Hepatocyte (in vitro differentiated cells): ENCODE results near the gene HTR1E. TPM values are rescaled to one million over a fixed set of nuclear protein-coding genes. Genes with fewer than 3 reads are reported as not detected.

ENCODE experiments used
- DNase-seq: peaks from one replicate; pipeline ENCODE4 v3.0.0-alpha.2; 2016; ENCODE audit warnings: low spot score
- H2AFZ ChIP-seq: fragments of 200-600 bp; sonication (generic); 2 replicates; pipeline ENCODE4 v1.6.0; 2016; ENCODE audit warnings: antibody characterized with exemption, mild to moderate bottlenecking
- H3K27ac ChIP-seq: fragments of 200-600 bp; sonication (generic); 2 replicates; pipeline ENCODE4 v1.5.1; 2016; ENCODE audit warnings: mild to moderate bottlenecking
- H3K27me3 ChIP-seq: fragments of 200-600 bp; sonication (generic); 2 replicates; pipeline ENCODE4 v1.6.1; 2016
- H3K36me3 ChIP-seq: fragments of 200-600 bp; sonication (generic); replicated peaks from 2 replicates; pipeline ENCODE4 v1.5.1; 2016; ENCODE audit warnings: low read depth; ENCODE audit not compliant: insufficient read depth
- H3K4me1 ChIP-seq: fragments of 200-600 bp; sonication (generic); 2 replicates; pipeline ENCODE4 v1.5.1; 2016; ENCODE audit warnings: mild to moderate bottlenecking, moderate library complexity; ENCODE audit not compliant: insufficient read depth
- H3K4me2 ChIP-seq: fragments of 200-600 bp; sonication (generic); 2 replicates; pipeline ENCODE4 v1.6.0; 2016
- H3K4me3 ChIP-seq: fragments of 200-600 bp; sonication (generic); 2 replicates; pipeline ENCODE4 v1.5.1; 2016; ENCODE audit warnings: mild to moderate bottlenecking
- H3K79me2 ChIP-seq: fragments of 200-600 bp; sonication (generic); 2 replicates; pipeline ENCODE4 v1.6.0; 2017; ENCODE audit warnings: mild to moderate bottlenecking
- H3K9me2 ChIP-seq: fragments of 200-600 bp; sonication (generic); replicated peaks from 2 replicates; pipeline ENCODE4 v1.6.0; 2017; ENCODE audit warnings: mild to moderate bottlenecking; ENCODE audit not compliant: insufficient read depth
- H3K9me3 ChIP-seq: fragments of 200-600 bp; sonication (generic); 2 replicates; pipeline ENCODE4 v1.5.1; 2016; ENCODE audit warnings: low read depth, mild to moderate bottlenecking
- H4K20me1 ChIP-seq: fragments of 200-600 bp; sonication (generic); 2 replicates; pipeline ENCODE4 v1.6.0; 2016; ENCODE audit warnings: mild to moderate bottlenecking; ENCODE audit not compliant: insufficient read depth, poor library complexity, severe bottlenecking
- EZH2 ChIP-seq: fragments of 200-600 bp; sonication (generic); IDR thresholded peaks from 2 replicates; pipeline ENCODE4 v1.6.1; 2016; ENCODE audit warnings: antibody characterized with exemption, mild to moderate bottlenecking, borderline replicate concordance
- EZH2phosphoT487 ChIP-seq: fragments of 200-600 bp; sonication (generic); IDR thresholded peaks from one replicate; pipeline ENCODE4 v1.6.1; 2018; ENCODE audit warnings: antibody characterized with exemption, mild to moderate bottlenecking, low read depth, moderate library complexity; ENCODE audit not compliant: unreplicated experiment, severe bottlenecking
- WGBS: methylation state at CpG from one replicate; pipeline ENCODE4 v1.1.6; 2016; ENCODE audit warnings: low lambda C conversion rate; ENCODE audit errors: missing lambda C conversion rate; 5-methylcytosine and 5-hydroxymethylcytosine counted together
- polyA plus RNA-seq: library from polyadenylated mRNA; unstranded; fragments of >200 nt; fragmentation: Nextera tagmentation; extraction: Ambion mirVana; gene quantifications from 2 replicates; pipeline ENCODE4 v1.2.1, GENCODE V29; 2016
- total RNA-seq: library from RNA; depleted of rRNA; stranded (reverse); fragments of >200 nt; gene quantifications from 2 replicates; pipeline ENCODE4 v1.2.3, GENCODE V29; 2014
- TF ChIP-seq, protein P1 (sequence below): fragments of 200-600 bp; sonication (generic); IDR thresholded peaks from 2 replicates; pipeline ENCODE4 v1.5.1; 2016; ENCODE audit warnings: antibody characterized with exemption, mild to moderate bottlenecking; ENCODE audit not compliant: poor library complexity

HTR1E gene
- total and polyA plus RNA-seq, 2 experiments from 2014 or later, result 3.4 to 6.2 TPM

- Histone ChIP-seq H3K79me2 (no peaks in the 10 kb centered on the region), H3K4me2 (no peak overlapping the region), H3K36me3 (no peaks in the 10 kb centered on the region), H3K9me2 (no peaks in the 10 kb centered on the region), H3K27me3 (no peaks in the 10 kb centered on the region), H3K27ac (no peak overlapping the region), H4K20me1 (no peaks in the 10 kb centered on the region), H2AFZ (no peak overlapping the region), H3K4me1 (no peaks in the 10 kb centered on the region), H3K4me3 (no peak overlapping the region), H3K9me3 (no peaks in the 10 kb centered on the region)
- no peak for DNase-seq
- TF ChIP-seq, protein P1, sequence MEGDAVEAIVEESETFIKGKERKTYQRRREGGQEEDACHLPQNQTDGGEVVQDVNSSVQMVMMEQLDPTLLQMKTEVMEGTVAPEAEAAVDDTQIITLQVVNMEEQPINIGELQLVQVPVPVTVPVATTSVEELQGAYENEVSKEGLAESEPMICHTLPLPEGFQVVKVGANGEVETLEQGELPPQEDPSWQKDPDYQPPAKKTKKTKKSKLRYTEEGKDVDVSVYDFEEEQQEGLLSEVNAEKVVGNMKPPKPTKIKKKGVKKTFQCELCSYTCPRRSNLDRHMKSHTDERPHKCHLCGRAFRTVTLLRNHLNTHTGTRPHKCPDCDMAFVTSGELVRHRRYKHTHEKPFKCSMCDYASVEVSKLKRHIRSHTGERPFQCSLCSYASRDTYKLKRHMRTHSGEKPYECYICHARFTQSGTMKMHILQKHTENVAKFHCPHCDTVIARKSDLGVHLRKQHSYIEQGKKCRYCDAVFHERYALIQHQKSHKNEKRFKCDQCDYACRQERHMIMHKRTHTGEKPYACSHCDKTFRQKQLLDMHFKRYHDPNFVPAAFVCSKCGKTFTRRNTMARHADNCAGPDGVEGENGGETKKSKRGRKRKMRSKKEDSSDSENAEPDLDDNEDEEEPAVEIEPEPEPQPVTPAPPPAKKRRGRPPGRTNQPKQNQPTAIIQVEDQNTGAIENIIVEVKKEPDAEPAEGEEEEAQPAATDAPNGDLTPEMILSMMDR, result no peak
- TF ChIP-seq EZH2 (no peak), EZH2phosphoT487 (no peak)
- WGBS, result 100% methylated on average over 1 of the region's 1 CpG
Observed at GRCh38 chr6:87049779-87050178, 112.5 kb downstream of the HTR1E start.

GRCh38 chr6:87053312-87053711, 116.0 kb downstream of the HTR1E start:
- no peaks in the 10 kb centered on the region for H3K9me2 ChIP-seq
- H3K27ac ChIP-seq, result no peak overlapping the region
- no peaks in the 10 kb centered on the region for H3K79me2 ChIP-seq
- no peaks in the 10 kb centered on the region for H3K27me3 ChIP-seq
- no peak for DNase-seq
- H3K4me1 ChIP-seq, result no peaks in the 10 kb centered on the region
- H3K36me3 ChIP-seq, result no peaks in the 10 kb centered on the region
- H3K4me3 ChIP-seq, result no peak overlapping the region
- H3K4me2 ChIP-seq, result no peak overlapping the region
- 91% methylated on average over 1 of the region's 1 CpG for WGBS
- TF ChIP-seq, protein P1, result no peak
- TF ChIP-seq EZH2 (no peak), EZH2phosphoT487 (no peak)
- H4K20me1 ChIP-seq, result no peaks in the 10 kb centered on the region
- no peaks in the 10 kb centered on the region for H3K9me3 ChIP-seq
- H2AFZ ChIP-seq, result no peak overlapping the region

GRCh38 chr6:87054143-87054833, 117.0 kb downstream of the HTR1E start:
- Histone ChIP-seq H3K4me3 (no peak overlapping the region), H3K36me3 (no peaks in the 10 kb centered on the region), H2AFZ (no peak overlapping the region), H3K9me2 (no peaks in the 10 kb centered on the region), H4K20me1 (no peaks in the 10 kb centered on the region), H3K27me3 (no peaks in the 10 kb centered on the region), H3K9me3 (no peaks in the 10 kb centered on the region), H3K4me2 (no peak overlapping the region), H3K27ac (no peak overlapping the region), H3K79me2 (no peaks in the 10 kb centered on the region), H3K4me1 (no peaks in the 10 kb centered on the region)
- DNase-seq, result no peak
- WGBS, result 93% methylated on average over 3 of the region's 3 CpGs
- no peak for TF ChIP-seq EZH2

DNA sequence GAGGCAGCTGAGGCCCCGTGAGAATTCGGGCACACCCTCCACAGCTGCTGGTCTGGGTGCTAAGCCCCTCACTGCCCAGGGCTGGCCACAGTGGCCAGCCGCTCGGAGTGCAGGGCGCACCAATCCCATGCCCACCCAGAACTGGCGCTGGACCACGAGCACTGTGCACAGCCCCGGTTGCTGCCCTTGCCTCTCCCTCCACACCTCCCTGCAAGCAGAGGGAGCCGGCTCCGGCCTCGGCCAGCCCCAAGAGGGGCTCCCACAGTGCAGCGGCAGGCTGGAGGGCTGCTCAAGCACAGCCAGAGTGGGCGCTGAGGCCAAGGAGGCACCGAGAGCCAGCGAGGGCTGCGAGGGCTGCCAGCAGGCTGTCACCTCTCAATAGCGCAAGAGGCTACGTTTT, 122.6 kb downstream of the HTR1E start:
- Histone ChIP-seq H3K27me3 (no peaks in the 10 kb centered on the region), H3K9me3 (no peaks in the 10 kb centered on the region), H2AFZ (no peak overlapping the region), H3K4me1 (no peaks in the 10 kb centered on the region), H3K4me2 (no peak overlapping the region), H3K36me3 (no peaks in the 10 kb centered on the region), H3K9me2 (no peaks in the 10 kb centered on the region), H3K79me2 (no peaks in the 10 kb centered on the region), H3K27ac (no peak overlapping the region), H4K20me1 (no peaks in the 10 kb centered on the region), H3K4me3 (no peak overlapping the region)
- WGBS, result 96% methylated on average over 16 of the region's 18 CpGs
- DNase-seq, result no peak
- no peak for TF ChIP-seq EZH2
- TF ChIP-seq, protein P1, result no peak
- no peak for TF ChIP-seq EZH2phosphoT487
